Osteocyte (in vitro differentiated cells): ENCODE data around the gene ROR1. TPM values are rescaled to one million over a fixed set of nuclear protein-coding genes. Genes with fewer than 3 reads are reported as not detected.

ENCODE experiments used
- DNase-seq: peaks from one replicate; pipeline ENCODE4 v3.0.0; 2021; ENCODE audit warnings: mixed read lengths; ENCODE audit not compliant: unreplicated experiment; ENCODE audit errors: extremely low spot score
- H3K27ac Mint-ChIP-seq: one replicate; pipeline ENCODE4 v1.8.0; 2021; ENCODE audit warnings: mild to moderate bottlenecking, mixed read lengths; ENCODE audit not compliant: unreplicated experiment
- H3K27me3 Mint-ChIP-seq: one replicate; pipeline ENCODE4 v1.8.0; 2021; ENCODE audit warnings: mixed read lengths; ENCODE audit not compliant: unreplicated experiment
- H3K36me3 Mint-ChIP-seq: one replicate; pipeline ENCODE4 v1.8.0; 2021; ENCODE audit warnings: mixed read lengths; ENCODE audit not compliant: unreplicated experiment
- H3K4me1 Mint-ChIP-seq: one replicate; pipeline ENCODE4 v1.8.0; 2021; ENCODE audit warnings: mixed read lengths; ENCODE audit not compliant: unreplicated experiment
- H3K4me3 Mint-ChIP-seq: one replicate; pipeline ENCODE4 v1.8.0; 2021; ENCODE audit warnings: mild to moderate bottlenecking, moderate library complexity, mixed read lengths; ENCODE audit not compliant: unreplicated experiment
- H3K9me3 Mint-ChIP-seq: one replicate; pipeline ENCODE4 v1.8.0; 2021; ENCODE audit warnings: mixed read lengths; ENCODE audit not compliant: unreplicated experiment
- total RNA-seq: library from RNA; stranded (reverse); gene quantifications from 2 replicates; pipeline ENCODE4 v1.2.1, GENCODE V29; 2021
- TF ChIP-seq, protein P1 (sequence below): fragments of 200-600 bp; sonication (generic); IDR thresholded peaks from 2 replicates; pipeline ENCODE4 v1.5.0; 2021; ENCODE audit warnings: antibody characterized with exemption, mild to moderate bottlenecking, moderate library complexity

ROR1 gene
- total RNA-seq, 1 donor from 2014 or later = 20.6 TPM

DNA sequence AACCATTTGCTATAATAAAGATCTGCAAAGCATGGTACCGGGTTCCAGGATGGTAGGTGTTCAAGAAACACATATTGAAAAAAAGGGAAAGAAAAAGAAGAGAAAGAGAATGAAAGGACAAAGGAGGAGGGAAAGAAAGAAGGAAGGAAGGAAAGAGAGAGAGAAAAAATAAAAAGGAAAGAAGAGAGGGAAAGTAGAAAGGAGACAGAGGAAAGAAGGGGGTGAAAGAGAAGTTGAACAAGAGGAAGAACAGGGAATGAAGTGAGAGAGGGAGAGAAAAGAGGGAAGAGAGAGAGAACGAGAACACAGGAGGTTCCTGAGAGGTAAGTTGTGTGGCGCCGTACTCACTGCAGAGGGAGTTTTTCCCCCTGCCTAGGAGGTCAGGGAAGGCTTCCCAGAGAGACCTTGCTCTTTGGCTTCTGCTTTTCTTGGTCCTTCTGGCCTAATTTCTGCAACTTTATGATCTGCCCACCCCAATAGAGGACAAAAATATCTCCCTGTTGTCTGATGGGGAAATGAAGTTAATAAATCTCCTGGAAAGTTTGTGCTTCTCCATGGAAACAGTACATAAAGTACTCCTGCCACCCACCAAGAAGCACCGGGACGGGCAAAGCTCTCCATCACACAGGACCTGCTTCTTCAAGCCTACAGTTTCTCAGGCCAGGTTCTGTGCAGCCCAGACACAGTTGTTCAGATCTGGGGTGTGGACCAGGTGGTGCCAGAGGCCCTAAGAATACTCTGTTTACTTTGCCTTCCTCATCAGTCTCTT lies 124.8 kb downstream of the ROR1 start:
- DNase-seq = no peak
- no peaks in the 10 kb centered on the region for H3K27me3 Mint-ChIP-seq
- H3K4me3 Mint-ChIP-seq = no peak overlapping the region
- TF ChIP-seq, protein P1, sequence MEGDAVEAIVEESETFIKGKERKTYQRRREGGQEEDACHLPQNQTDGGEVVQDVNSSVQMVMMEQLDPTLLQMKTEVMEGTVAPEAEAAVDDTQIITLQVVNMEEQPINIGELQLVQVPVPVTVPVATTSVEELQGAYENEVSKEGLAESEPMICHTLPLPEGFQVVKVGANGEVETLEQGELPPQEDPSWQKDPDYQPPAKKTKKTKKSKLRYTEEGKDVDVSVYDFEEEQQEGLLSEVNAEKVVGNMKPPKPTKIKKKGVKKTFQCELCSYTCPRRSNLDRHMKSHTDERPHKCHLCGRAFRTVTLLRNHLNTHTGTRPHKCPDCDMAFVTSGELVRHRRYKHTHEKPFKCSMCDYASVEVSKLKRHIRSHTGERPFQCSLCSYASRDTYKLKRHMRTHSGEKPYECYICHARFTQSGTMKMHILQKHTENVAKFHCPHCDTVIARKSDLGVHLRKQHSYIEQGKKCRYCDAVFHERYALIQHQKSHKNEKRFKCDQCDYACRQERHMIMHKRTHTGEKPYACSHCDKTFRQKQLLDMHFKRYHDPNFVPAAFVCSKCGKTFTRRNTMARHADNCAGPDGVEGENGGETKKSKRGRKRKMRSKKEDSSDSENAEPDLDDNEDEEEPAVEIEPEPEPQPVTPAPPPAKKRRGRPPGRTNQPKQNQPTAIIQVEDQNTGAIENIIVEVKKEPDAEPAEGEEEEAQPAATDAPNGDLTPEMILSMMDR = no peak
- no peaks in the 10 kb centered on the region for H3K36me3 Mint-ChIP-seq
- no peaks in the 10 kb centered on the region for H3K4me1 Mint-ChIP-seq
- no peak overlapping the region for H3K27ac Mint-ChIP-seq
- no peaks in the 10 kb centered on the region for H3K9me3 Mint-ChIP-seq

DNA sequence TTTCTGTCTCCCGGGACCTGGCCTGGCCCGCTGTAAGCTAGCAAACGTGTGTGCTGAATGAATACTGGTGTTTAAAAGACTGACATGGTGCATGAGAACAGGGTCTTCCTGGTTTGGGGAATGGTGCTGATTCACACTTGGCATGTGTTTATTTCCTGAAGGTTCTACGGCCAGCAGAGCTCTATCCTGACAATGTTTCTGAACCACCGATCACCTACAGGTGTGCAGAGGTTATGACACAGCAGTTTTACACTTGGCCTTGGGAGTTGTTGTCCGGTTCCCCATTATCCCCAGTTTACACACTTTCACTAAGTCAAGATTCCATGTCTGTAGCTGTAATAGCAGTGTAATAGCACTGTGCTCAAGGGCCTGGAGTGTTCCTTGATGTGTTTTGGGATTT lies 127.3 kb downstream of the ROR1 start:
- Mint-ChIP-seq H3K27ac (no peak overlapping the region), H3K4me1 (peaks cover 2% of the 10 kb centered on the region), H3K9me3 (no peaks in the 10 kb centered on the region), H3K27me3 (no peaks in the 10 kb centered on the region), H3K36me3 (no peaks in the 10 kb centered on the region), H3K4me3 (no peak overlapping the region)
- no peak for DNase-seq
- TF ChIP-seq, protein P1 = no peak

- TF ChIP-seq, protein P1 = no peak
- Mint-ChIP-seq H3K4me1 (peaks cover 13% of the 10 kb centered on the region), H3K36me3 (peaks cover 2% of the 10 kb centered on the region), H3K27me3 (no peaks in the 10 kb centered on the region), H3K4me3 (no peak overlapping the region), H3K9me3 (no peaks in the 10 kb centered on the region), H3K27ac (no peak overlapping the region)
- no peak for DNase-seq
Measured at GRCh38 chr1:63902844-63903589, 129.2 kb downstream of the ROR1 start.

- Mint-ChIP-seq H3K27ac (no peak overlapping the region), H3K4me1 (peaks cover 19% of the 10 kb centered on the region), H3K9me3 (no peaks in the 10 kb centered on the region), H3K4me3 (no peak overlapping the region), H3K36me3 (peaks cover 2% of the 10 kb centered on the region), H3K27me3 (no peaks in the 10 kb centered on the region)
- no peak for DNase-seq
- TF ChIP-seq, protein P1 = no peak
Measured at GRCh38 chr1:63903947-63904610, 130.3 kb downstream of the ROR1 start.

DNA sequence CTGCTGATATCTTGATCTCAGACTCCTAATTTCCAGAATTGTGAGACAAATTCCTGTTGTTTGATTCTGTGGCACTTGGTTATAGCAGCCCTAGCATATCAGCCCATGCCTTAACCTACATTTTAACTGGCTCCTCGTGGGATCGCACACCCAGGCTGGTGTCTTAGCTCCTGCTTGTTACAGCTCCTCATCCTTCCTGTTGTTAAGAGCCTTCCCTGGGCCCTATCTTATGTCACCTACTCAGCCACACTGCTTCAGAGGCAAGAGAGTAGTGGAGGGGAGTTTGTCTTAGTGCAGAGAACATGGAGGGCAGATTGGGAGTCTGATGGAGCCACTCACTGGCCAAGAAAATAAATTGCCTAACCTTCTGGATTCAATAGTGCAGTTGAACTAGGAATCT lies 131.0 kb downstream of the ROR1 start:
- no peak for DNase-seq
- Mint-ChIP-seq H3K36me3 (peaks cover 2% of the 10 kb centered on the region), H3K27ac (no peak overlapping the region), H3K9me3 (no peaks in the 10 kb centered on the region), H3K4me3 (no peak overlapping the region), H3K27me3 (no peaks in the 10 kb centered on the region), H3K4me1 (peaks cover 23% of the 10 kb centered on the region)
- TF ChIP-seq, protein P1 = no peak
